HG03095 (cell line): ENCODE results near the gene EFNA3.

Experiments used
- ATAC-seq: cut with Tn5 transposase; IDR thresholded peaks from one replicate; pipeline ENCODE4 v1.9.1; 2021; ENCODE audit warnings: moderate library complexity; ENCODE audit not compliant: unreplicated experiment

EFNA3 gene

DNA sequence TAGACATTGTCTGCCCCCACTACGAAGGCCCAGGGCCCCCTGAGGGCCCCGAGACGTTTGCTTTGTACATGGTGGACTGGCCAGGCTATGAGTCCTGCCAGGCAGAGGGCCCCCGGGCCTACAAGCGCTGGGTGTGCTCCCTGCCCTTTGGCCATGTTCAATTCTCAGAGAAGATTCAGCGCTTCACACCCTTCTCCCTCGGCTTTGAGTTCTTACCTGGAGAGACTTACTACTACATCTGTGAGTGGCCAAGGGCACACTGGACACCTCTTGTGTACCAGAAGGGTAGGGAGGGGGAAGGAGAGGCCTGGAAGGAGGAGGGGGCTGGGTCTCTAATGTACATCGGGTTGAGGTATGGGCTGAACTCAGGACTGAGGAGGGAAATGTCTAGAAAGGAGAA lies 11.9 kb upstream of the EFNA3 start:
- no peak for ATAC-seq

DNA sequence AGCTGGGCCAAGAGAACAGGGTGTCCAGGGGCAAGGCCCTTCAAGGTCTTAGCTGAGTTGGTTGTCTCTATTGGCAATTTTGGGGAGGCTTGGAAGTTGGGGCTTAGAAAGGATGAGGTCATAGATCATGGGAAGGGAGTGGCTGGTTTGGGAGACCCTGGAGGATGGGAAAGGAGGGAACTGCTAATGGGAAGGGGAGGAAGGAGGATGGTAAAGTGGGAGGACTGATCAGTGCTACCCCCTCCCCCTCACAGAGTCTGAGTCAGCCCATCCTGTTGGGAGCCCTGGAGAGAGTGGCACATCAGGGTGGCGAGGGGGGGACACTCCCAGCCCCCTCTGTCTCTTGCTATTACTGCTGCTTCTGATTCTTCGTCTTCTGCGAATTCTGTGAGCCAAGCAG lies 10.0 kb upstream of the EFNA3 start:
- no peak for ATAC-seq

- no peak for ATAC-seq
Measured at GRCh38 chr1:155069551-155070157, 9.0 kb upstream of the EFNA3 start.

- no peak for ATAC-seq
Measured at GRCh38 chr1:155070158-155070621, 8.4 kb upstream of the EFNA3 start.

DNA sequence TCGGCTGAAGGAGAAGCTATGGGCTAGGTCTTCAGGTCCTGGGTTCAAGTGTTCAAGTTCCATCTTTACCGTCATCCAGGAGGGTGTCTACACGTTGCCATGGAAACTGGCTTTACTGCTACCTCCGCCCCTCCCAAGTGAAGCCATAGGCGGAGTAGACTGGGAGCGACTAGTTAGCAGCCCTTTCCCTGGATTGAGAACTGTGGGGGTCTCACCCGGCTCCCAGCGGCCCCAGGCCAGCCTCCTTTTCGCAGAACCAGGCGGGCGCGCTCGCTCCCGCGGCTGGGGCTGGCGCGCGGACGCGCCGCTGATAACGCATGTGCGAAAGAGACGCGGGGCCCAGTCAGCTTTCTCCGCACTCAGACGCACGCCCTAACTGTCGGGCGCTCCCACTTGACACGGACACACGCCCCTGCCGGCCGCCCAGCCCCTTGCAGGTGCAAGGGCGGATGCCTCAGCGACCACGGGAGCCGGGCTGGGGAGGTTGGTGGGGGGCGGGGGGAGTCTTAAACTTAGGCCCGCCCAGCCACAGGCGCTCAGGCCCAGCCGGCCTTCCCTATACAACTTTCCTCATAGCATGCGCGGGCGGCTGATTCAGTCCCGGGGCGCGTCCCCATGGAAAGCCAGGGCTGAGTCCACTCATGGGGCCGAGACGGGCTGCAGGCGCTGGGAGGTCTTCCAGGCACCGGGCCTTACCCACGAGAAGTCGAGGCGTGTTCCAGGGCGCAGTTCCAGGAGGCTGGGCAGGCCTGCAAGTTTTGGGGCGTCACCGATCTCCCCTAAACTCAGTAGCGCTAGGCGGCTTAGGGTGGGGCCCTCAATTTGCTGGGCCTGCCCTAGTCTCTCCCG lies 7.7 kb upstream of the EFNA3 start:
- ATAC-seq: peak; percentile 54

- ATAC-seq: no peak
Measured at GRCh38 chr1:155071701-155072100, 6.9 kb upstream of the EFNA3 start.

DNA sequence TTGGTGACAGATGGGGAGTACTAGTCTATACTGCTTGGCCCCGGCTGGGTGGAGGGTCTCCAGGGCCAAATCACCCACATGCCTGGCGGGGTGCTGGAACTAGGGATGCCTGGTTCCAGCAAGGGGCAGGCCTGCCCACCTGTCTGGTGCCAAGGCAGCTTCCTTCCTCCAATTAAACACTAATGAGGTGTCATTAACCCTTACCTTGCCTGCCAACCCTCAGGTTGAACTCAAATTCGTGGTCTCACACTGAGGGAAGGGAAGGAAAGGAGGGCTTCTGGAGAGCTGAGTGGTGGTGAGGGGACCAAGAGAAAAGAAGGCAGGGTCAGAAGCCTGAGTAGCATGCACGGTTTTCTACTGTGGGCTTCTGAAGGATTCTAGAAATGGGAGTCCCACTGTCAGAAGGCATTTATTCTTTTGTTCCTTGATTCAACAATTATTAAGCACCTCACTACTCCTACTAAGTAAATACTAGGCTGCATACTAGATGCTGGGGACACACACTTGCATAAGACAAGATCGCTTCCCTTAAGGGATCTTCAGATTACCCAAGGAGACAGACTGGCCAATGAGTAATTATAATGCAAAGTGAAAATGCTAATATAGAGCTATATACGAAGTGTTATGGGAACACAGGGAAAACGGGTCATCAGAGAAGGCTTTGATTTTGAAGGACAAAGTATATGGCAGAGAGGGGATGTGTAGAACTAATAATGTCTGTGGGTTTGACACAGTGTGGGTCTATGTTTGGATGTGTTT lies 5.9 kb upstream of the EFNA3 start:
- no peak for ATAC-seq

DNA sequence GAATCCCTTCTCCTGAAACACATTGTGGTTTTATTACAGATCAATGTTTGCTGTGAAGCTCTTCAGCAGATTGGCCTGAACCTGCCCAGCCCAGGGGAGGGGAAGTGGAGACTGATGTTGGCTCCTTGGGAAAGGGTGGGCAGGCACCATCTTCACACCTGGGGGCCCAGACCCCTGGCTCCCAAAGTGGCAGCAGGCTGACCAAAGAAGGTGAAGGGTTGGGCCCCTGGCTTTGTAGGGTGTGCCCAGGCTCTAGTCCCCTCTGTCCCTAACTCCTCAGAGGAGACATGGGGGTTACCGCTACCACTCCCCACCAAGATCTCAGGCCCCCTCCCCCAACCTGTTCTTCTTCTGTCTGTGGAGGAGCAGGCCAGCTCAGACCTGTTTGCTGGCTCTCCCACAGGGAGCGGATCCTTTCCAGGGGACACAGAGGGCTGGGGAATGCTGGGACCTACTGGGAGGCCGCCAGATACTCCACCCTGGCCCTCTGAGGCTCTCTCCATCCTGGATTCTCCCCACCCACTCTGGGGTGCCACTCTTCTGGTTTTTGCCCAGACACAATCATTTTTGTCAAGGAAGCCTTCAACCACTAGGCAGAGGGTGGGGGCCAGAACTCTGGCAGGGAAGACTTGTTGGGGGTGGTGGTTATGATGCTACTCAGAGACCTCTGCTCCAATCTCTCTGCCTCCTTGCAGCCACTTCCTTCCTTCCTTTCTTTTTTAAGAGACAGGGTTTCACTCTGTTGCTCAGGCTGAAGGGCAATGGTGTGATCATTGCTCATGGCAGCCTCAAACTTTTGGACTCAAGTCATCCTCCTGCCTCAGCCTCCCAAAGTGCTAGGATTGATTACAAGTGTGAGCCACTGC lies 5.0 kb upstream of the EFNA3 start:
- no peak for ATAC-seq

- ATAC-seq: no peak
Measured at GRCh38 chr1:155075535-155075934, 3.1 kb upstream of the EFNA3 start.

DNA sequence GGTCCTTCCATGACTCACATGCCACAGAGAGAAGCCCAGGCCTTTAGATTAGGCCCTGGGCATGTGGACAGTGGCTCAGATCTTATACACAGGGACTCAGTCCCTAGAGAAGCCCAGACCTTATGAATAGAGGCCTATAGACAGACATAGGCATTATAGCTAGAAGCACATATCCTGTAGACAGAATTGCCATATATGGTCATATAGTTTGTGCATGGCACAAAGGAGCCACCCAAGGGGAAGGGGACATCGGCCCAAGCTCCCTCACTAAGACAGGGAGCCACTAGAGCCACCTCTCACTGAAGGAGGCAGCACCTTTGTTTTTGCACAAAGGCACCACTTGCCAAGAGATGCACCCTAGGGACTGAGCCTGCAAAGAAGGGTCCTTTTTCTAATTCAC lies 2.3 kb upstream of the EFNA3 start:
- no peak for ATAC-seq

GRCh38 chr1:155077346-155077745 lies 1.3 kb upstream of the EFNA3 start:
- no peak for ATAC-seq

- ATAC-seq: no peak
Measured at GRCh38 chr1:155077758-155078445, 735 bp upstream of the EFNA3 start.

DNA sequence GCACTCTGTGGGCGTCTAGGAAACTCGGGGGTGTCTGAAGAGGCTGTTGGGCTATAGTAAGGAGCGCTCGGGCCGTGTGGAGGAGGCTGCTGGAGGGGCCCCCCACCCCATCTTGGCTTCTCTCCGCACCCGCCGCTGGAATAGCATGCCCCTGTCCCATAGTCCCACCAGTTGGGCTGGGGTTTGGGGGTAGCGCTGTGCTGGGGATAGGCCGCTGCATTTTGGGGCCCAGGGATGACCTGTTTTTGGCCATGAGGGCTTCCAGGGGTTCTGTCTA lies 511 bp downstream of the EFNA3 start:
- no peak for ATAC-seq

DNA sequence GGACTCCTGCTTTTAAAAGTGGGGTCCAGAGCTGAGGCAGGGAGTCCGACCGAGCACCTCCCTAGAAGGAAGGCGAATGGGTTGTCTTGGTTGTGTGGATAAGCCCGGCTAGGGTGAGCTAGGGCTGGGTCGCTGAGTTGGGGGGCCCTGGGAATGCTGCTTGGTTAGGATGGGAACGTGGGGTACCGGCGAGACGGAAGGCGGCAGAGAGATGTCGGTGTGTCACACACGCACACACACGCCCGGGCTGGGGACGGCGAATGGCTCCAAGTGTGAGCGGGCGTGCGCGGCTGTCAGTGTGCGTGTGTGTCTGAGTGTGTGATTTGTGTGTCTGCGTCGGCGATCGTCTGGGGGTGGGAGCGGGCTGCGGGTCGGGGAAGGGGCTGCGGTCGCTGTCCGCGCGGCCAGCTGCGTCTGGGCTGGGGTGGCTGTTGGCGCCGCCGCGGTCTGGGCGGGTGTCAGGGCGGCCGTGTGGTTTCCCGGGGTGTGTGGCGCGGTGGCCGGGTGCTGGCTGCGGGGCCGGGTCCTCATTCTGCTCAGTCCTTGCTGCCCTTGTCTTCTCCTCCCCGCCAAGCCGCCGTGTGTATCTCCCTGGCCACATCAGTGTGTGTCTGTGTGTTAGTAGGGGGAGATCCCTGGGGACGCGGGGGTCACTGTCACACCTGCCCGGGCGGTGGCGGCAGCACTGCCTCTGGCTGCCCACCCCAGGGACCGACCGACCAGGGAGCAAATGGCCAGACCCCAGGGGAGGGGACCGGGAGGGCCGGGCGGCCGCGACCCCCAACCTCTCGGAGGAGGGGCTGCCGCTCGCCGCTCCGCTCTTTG lies 1.1 kb downstream of the EFNA3 start:
- no peak for ATAC-seq

DNA sequence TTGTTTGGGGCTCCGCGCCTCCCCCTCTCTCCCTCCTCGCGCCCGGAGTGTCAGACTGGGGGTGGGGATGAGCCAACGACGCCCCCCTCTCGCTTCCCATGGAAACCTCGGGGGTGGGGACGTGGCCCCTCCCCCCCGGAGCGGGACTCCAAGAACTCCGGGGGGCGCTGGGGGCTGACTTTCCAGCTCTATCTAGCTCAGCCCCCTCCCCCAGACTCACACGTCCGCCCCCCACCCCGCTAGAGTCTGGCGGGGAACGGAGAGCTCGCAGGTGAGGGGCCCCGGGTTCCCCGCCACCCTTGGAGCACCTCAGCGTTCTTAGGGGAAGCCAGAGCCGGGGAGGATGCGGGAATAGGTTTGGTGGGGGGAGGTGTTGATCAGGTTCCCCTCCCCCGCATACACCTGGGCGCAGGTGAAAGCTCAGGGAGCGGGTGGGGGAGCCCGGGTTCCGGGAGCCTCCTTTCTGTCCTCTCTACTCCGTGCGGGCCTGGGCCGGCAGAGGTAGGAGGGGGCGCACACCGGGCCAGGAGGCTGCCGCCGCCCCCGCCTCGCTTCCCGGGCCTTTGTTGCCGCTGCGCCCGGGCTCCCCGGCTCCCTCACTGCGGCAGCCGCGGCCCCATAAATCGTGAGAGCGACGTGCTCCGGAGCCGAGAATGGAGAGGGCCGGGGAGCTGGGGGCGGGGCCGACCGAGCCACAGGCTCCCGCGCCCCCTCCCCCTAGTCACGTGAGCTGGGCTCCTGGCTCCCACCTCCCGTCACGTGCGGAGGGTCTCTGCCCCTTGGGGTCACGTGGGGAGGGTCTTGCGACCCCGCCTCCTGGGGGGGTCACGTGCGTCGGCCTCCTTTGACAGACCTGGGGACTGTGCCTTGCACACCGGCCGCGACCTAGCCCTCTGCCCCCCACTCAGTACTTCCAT lies 1.9 kb downstream of the EFNA3 start:
- ATAC-seq: no peak

DNA sequence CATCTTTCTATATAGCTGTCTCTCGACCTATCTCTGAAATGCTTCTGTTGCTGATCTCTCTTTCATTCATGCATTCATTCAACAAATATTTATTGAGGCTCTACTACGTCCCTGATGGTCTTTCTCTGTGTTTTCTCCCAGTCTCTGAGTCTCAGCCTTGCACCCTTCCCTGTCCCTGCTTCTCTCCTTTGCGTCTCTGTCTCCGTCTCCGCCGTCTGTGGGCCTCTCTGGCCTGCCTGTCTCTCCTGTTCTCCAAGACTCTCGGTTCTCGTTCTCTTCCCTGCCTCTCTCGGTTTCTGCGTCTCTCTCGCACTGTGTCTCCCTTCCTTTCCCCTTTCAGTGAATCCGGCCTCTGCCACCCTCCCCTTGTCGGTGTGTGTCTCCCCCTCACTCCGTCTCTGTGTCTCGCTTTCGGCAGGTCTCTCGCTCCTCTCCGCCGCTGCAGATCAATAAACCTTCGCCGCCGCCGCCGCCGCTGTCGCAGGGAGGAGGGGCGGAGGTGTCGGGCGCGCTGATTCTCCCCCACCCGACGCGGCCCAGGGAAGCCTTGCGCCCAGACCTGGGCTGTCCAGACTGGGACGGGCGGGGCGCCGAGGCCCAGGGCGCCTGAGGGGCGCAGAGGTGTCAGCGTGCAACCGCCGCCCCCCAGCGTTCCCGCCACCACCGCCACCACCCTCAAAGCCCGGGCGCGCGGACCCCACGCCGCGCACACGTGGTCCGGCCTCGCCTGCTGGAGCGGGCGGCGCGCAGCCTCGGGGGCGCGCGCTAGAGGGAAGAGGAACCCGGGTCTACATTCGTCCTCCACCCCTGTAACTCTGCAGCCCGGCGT lies 3.0 kb downstream of the EFNA3 start:
- ATAC-seq: no peak

GRCh38 chr1:155082301-155083051 lies 3.8 kb downstream of the EFNA3 start:
- ATAC-seq: no peak
